ENCODE data around the gene RPL27A.

GRCh38 chr11:8671651-8672062 lies 10.9 kb upstream of the RPL27A start:
- TF ChIP-seq CTCF (IDR thresholded peaks at IDR 0.05), result no peak
- no peak for TF ChIP-seq POLR2A (IDR thresholded peaks at IDR 0.05)
